Bone marrow (tissue), 2 donors: ENCODE data around the gene AGAP1.

ENCODE experiments used
- DNase-seq, 2 donors: peaks; one replicate each; lab custom pipeline; 2025; lab: John Stamatoyannopoulos, UW

AGAP1 gene

DNA sequence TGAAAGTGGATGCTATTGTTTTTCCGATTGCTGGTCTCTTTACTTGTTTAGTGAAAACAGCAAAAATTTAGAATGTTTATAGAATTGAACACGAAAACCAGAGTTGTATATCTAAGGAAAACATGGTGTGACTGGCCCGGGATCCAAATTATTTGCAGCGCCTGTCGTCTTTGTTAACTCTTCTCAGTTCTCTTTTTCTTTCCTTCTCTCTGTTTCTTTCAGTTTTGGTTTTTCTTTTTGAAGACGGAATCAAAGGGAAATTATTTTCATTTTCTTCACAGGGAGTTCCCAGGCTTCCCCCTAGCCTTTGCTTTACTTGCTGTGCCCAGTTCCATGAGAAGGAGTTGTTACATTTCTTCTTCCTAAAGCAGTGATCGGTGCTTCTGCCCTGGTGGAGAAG lies 76.0 kb downstream of the AGAP1 start:
- no peak for DNase-seq

DNA sequence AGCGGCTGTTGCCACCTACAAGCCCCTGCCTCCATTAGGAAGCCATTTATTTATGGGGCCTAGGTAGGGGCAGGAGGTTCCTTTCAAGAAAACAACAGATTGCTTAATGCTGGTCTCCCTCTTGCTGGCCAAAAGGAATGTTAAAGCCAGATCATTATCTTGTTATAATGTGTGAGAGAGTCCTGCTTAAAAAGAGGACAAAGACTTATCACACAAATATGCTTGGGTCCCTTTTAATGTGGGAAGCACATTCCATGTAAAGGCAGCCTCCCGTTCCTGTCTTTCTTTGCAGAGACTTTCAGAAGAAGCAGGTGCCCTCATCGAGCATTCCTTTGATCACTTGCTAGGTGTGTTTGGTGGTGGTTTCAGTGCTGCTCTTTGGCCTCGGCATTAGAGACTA lies 76.4 kb downstream of the AGAP1 start:
- DNase-seq: no peak

DNA sequence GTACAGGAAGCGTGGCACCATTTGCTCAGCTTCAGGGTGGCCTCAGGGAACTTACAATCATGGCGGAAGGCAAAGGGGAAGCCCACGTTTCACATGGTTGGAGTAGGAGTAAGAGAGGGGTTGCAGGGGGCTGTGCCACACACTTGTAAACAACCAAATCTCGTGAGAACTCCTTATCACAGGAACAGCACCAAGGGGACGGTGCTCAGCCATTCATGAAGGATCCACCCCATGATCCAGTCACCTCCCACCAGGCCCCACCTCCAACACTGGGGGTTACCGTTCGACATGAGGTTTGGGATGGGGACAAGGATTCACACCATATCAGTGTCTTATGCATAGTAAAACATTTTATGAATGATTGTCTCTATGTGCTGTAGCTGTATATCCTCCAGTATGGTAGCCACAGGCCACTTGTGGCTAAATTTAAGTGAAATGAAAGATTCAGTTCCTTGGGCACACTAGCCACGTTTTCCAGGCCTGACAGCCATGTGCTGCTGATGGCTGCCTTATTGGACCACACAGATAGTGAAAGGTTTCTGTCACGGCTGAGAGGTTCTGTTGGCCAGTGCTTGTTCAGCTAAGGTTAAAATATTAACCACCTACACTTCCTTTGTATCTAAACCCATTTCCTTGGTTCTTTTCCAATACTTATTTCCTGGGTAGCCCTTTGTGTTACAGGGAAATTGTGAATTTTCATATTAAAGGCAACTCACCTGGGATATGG lies 77.3 kb downstream of the AGAP1 start:
- DNase-seq: no peak

DNA sequence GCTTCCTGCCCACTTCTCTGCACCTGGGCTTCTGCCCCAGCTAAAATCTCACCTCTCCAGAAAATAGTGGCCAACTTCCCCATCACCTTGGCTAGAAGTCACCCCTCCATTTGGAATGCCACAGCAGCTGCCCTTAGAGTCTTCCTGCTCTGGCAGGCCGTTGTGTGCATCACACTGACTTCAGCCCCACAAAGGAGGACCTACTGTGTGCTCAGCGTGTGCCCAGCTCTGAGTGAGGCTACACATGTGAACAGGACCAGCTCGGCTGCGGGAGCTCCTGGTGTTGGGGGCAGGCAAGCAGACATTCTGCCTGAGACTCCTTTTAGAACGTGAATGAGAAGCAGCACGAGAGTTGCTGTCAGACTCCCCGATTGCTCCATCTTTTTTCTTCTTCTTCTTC lies 78.7 kb downstream of the AGAP1 start:
- no peak for DNase-seq

DNA sequence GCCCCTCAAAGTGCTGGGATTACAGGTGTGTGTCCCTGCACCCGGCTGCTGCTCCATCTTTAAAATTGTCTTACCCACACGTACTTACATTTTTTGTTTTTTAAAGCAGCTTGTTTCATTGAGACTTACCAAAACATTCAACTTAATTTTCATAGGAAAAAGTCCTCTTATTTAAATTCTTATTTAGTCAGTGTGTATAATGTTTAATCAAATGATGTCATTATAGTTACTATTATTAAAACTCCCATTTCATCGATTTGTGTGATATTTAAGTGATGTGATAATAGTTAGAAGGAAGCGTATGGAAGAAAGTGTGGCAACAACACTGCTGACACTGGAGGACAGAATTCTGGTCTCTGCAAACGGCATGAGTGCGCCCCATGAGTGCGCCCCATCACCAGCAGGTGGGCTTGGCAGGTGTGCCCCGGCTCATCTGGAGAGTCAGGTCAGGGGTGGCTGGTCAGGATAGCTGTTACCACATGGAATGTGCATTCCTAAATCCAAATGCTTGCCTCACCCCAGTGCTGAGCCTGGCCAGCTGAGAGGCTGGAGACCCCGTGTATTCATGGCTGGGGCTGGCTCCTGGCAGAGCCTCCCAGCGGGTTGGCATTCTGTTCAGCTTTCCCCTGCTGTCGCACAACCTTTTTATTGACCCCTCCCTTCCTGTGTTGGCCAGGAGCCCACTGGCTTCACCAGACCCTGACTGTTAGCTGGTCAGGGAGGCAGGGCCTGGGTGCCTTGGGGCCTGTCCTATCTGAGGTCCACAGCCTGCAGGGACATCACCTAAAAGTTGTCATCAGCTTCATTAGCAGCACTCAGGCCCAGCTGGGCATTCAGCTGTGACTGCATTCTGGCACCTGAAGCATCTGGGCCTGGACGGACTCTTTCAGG lies 79.7 kb downstream of the AGAP1 start:
- no peak for DNase-seq

DNA sequence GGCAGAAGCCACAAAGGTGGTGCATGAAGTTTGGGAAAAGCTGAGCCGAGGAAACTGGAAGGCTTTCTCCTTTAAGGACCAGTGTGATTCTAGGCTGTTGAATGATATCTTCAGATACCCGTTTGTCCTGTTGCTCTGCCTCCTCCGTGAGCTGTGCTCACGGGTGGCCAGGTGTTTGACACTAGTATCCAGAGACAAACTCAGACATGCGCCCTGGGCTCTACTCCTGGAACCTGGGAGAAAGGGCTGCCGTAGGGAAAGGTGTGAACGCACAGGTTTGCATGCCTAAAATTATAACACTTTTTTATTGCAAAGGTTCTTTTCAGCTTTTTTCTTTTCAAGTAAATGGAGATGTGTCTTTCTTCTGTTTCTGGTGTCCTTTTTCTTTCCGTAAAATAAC lies 81.6 kb downstream of the AGAP1 start:
- no peak for DNase-seq

DNA sequence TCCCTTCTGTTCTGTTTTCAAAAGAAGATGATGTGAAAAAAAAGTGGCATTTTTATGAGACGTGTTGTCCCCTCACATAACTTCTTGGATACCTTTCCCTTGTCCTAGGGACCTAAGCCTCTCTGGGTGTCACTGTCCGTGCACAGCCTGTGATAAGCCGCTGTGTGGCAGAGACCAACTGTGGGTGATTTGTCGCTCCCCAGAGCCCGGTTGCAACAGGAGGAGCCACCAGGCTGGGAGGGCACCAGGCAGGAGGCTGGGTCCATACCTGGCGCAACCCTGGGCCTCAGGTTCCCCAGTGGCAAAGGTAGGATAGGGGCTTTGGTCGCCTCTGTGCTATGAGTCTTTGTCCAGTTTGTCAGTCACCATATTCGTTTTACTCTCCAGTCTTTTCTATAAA lies 82.1 kb downstream of the AGAP1 start:
- DNase-seq: no peak

DNA sequence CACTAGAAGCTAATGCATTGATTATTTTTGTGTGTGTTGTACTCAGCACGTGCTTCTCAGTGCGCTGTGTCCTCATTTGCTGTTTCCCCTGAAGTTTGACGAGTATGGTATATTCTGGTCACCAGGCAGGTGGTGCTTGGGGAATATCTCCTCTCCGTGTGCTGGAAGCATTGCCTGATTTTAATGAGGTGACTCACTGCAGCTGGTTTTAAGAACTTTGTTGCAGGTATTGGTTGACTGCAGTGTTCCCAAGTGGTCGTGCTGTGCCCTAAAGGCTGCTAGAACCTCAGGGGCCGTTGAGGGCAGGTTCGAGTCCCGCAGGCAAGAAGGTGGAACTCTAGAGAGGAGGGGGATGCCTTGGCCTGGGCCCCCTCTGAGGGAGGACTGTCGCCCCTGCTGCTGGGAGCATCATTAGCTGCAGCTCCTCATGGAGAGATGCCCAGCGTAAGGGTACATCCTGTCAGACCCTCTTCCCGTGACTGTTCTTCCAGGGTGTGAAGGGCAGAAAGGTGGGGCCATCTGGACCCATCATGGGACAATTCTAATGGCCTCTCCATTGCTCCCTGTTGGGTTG lies 82.6 kb downstream of the AGAP1 start:
- DNase-seq: no peak

DNA sequence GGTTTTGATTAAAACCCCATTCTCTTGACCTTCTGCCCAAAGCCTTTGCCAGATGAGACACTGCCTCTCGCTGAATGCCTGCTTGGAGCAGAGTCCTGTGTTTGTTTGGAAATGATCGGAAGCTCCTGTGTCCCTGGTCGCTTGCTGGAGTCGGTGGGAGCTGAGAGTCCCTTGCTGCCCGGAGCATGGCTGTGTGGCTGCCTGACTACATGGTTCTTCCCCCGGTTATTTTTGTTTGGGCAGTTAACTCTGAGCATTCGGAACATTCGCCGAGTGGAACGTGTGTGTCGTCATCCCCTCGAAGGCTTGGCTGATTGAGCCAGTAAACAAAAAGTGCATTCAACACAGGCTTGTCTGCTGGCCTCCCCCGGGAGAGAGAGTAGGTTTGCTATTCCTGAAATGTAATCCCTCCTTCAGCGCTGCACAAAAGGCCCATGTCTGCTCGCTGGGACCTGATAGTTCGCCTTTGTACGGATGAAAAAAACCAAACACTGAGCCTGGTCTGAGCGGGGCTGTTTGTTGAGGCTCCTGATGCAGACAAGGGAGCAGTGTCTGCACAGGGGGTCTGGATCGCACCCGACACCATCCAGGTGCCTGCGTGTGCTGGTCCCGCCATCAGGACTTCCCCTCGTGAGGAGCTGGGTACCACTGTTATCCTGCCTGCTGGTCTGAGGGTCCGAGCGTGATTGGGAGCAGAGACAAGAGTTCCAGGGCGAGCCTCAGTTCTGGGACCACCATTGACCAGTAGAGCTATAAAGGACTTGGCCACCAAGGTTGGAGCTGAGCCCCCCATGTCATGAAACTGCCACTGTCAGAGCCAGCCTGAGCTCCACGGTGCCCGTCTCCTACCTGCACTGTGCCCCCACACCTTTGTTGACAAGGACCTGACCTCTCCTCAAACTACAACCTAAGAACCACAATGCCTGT lies 83.8 kb downstream of the AGAP1 start:
- no peak for DNase-seq

DNA sequence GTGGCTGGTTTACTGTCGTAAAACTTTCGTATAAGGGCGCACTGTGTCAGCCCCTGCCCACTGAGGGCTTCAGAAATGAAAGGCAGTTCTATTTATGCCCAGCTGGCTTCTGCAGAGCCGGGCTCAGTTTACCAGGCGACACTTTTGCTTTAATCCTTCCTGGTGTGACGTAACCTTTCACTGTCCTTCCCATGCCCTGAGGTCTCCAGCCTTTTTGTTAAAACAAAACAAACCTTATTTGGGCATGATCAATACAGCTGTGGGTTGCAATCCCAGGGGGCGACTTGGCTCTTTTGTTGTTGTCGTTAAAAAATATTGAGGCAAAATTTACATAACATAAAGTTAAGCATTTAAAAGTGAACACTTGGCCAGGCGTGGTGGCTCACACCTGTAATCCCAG lies 85.3 kb downstream of the AGAP1 start:
- no peak for DNase-seq

DNA sequence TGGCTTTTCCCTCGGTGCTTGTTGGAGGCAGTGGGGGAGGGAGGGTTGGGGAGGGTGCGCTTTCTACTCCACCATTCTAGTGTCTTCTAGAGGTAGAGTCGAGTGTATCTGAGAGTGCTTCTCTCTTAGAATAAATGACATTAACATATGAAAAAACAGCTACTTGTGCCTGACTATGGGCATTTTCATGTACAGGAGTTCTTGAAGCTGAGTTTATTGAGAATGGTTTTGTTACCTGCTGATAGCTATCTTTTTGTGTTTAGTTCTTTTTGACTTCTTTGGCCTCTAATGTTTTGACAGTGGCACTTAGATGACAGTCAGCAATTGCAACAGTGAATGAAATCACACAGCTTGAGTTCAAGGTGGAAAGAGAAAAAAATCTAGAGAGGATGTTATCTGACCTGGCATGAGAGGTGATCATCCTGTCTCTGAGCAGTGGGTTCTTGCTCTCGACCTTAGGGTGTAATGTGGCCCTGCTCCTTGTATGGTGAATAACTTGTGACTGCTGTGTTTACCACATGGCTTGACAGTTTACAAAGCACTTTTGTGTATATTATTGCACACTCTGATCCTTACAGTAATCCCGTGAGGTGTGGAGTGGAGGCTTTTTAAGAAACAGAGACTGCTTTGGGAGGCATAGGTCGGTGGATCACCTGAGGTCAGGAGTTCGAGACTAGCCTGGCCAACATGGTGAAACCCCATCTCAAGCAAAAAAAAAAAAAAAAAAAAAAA lies 86.7 kb downstream of the AGAP1 start:
- DNase-seq: no peak

DNA sequence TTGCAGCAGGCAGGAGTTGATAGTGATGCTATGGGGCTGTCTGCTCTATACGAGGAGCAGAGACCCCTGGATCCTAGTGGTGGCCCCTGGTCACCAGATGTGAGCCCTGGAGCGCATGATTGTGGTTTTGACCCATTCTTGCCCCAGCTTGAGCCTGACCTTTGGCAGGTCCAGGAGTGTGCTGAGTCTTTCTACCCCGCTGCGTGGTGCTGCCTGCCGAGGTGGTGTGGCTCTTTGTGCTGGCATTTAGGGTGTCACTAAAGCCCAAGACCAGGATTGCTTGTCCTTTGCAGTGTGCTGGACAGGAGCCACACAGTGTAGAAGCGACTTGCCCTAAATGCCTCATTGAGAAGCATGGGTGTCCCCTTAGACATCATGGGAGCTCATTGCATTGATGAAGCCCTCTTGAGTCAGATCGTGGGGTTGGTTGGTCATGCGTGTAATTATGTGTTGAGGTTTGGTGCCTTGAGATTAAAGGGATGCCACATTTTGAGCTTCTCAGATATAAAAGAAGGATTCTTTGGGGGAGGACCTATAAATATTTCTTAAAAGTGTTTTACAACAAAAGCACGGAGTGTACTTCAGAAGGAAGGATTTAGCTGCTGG lies 88.3 kb downstream of the AGAP1 start:
- DNase-seq: no peak

DNA sequence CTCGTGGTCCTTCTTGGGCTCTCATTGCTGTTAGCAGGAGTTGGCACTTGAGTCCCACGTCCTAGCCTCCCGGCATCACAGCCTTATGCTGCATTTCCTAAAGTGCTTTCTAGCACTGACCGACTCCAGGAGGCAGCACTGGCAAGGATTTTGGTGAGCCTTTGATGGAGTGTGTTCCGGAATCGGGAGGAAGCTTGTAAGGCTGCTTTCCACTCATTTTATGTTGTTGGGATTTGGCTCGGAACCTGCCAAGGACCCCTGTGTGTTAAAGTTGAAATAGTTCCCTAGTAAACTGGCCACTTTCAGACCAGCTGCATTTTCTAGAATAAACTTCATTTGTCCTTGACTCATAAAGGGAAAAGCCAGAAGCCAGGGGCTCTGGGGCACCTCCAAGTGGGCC lies 88.9 kb downstream of the AGAP1 start:
- no peak for DNase-seq

DNA sequence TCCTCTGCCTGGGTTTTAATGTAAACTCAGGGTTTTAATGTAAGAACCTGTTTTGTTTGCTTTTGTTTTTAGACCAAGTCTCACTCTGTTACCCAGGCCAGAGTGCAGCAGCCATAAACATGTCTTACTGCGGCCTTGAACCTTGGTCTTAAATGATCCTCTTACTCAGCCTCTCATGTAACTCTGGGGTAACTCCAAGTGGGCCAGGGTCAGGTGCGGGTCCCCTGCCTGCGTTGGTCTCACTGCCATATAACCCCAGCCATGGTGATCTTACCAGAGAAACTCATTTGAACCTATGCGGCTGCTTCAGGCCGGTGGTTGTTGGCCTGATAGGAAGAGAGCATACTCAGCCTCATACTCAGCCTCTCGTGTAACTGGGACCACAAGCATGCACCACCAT lies 89.3 kb downstream of the AGAP1 start:
- no peak for DNase-seq

DNA sequence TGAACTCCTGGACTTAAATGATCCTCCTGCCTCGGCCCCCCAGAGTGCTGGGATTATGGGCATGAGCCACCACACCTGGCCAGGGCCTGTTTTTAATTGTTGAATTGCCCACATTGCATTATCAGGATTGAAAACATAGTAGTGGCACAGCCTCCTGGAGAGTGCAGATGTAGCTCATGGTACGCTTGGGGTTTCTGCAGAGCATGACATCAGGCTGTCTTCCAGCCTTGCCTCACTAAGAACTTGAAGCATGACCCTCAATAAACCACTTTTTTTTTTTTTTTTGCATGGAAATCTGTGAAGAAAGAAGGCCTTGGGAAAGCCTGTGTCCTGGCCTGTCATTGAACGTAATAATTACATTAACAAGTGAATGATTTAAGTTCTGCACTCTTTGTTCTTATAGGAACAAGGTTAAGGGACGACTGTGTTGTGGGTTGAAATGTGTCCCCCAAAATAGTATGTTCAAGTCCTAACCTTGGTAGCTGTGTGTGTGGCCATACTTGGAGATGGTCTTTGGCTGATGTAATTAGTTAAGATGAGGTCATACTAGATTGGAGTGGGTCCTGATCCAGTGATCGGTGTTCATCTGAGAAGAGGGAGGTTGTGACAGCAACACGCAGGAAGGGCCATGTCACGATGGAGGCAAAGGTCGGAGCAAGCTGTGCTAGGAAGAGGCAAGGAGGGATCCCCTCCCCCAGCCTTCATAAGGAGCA lies 90.2 kb downstream of the AGAP1 start:
- DNase-seq: no peak

DNA sequence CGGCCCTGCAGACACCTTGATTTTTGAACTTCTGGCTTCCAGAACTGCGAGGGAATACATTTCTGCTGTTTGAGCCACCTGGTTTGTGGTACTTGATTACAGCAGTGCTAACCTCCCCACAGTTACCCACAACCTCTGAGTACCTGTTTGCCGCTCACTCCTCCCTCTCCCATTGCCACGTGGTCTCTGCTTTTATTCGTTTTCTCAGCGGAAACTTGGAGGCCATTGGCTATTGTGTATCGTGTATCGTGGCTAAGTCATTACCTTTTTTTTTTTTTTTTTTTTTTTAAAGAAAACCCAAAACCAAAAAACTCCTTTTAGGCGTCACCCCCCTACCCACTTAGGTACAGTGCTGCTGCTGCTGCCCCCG lies 90.8 kb downstream of the AGAP1 start:
- no peak for DNase-seq

DNA sequence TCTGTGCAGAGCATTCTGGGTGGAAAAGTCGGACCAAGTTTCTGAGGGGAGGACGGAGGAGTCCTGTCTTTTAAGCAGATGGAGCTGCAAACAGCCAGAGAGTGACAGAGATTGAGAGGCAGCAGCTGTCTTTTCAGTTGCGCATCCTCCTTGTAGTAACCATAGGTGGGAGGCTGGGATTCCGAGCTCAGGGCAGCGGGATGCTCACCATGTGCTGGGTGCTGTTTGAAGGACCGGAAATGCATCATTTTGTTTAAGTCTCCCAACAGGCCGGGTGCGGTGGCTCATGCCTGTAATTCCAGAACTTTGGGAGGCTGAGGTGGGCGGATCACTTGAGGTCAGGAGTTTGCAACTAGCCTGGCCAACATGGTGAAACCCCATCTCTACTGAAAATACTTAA lies 93.4 kb downstream of the AGAP1 start:
- no peak for DNase-seq

DNA sequence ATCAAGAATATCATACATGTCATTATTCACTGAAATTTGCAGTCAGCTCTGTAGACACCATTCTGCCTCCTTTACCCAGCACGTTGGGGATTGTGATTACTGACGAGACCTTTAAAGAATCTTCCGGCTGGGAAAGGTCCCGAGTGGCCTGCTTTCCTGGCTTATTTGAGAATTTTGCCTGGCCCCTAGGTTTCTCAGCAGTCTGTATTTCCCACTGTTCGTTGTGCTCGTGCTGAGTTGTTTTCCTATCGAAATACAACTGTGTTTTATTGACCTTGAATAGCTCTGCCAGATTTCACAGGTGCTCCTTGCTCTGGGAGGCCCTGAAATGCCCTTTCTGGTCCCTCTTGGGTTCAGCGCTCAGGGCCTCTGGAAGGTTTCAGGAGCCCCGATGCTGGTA lies 94.9 kb downstream of the AGAP1 start:
- DNase-seq: no peak

DNA sequence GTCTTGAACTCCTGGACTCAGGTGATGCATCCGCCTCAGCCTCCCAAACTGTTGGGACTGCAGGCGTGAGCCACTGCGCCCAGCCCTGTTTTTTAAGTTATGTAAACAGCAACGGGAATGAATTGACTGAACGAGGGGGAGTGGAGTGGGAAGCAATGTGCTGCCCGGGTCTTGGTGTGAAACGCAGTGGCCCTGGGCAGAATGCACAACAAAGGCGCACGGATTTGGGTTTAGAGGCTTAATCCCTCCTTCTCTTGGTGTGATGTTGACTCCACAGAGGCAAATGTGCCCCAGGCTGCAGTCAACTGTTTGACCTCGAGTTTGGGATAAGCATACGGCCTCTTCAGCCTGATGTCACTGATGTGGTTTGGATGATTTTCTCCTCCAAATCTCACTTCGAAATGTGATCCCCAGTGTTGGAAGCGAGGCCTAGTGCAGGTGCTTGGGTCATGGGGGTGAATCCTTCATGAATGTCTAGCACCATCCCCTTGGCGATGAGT lies 97.4 kb downstream of the AGAP1 start:
- no peak for DNase-seq

DNA sequence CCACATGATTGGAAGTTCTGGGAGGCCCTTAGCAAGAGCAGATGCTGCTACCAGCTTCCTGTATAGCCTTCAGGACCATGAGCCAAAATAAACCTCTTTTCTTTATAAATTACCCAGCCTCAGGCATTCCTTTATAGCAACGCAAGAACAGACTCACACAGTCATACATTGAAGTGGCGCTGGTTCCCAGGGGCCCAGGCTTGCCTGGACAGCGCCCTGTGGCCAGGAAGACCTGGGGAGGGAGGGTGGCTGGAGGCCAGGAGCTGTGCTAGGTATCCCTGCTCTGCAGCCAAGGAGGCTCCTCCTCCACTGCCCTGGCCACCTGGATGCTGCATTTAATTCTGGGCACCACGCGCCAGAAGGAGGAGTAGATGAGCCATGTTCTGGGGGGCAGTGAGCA lies 98.1 kb downstream of the AGAP1 start:
- no peak for DNase-seq
